Measurements from ENCODE around the gene LSAMP.

Gene LSAMP

GRCh38 chr3:116429479-116430269 is 15.6 kb downstream of the LSAMP start:
- DNase-seq = no peak

- no peak for DNase-seq
Observed at GRCh38 chr3:116426036-116426435, 19.3 kb downstream of the LSAMP start.

- no peak for DNase-seq
Observed at GRCh38 chr3:116425126-116425525, 20.2 kb downstream of the LSAMP start.

- peak; percentile 28 for DNase-seq
Observed at GRCh38 chr3:116423945-116424344, 21.3 kb downstream of the LSAMP start.

- peak; percentile 52 for DNase-seq
Observed at GRCh38 chr3:116423374-116423773, 21.9 kb downstream of the LSAMP start.

GRCh38 chr3:116417151-116417550 is 28.1 kb downstream of the LSAMP start:
- DNase-seq = no peak

GRCh38 chr3:116413319-116413718 is 32.0 kb downstream of the LSAMP start:
- no peak for DNase-seq

- no peak for DNase-seq
Observed at GRCh38 chr3:116408473-116408872, 36.8 kb downstream of the LSAMP start.

GRCh38 chr3:116405231-116405630 is 40.1 kb downstream of the LSAMP start:
- no peak for DNase-seq

- DNase-seq = no peak
Observed at GRCh38 chr3:116399701-116400226, 45.5 kb downstream of the LSAMP start.

- no peak for DNase-seq
Observed at GRCh38 chr3:116394365-116394764, 50.9 kb downstream of the LSAMP start.

- no peak for DNase-seq
Observed at GRCh38 chr3:116393199-116393598, 52.1 kb downstream of the LSAMP start.

GRCh38 chr3:116392291-116392690 is 53.0 kb downstream of the LSAMP start:
- no peak for DNase-seq

- DNase-seq = no peak
Observed at GRCh38 chr3:116391296-116392201, 53.7 kb downstream of the LSAMP start.

GRCh38 chr3:116390318-116390717 is 55.0 kb downstream of the LSAMP start:
- no peak for DNase-seq

GRCh38 chr3:116388867-116389385 is 56.4 kb downstream of the LSAMP start:
- DNase-seq = no peak

GRCh38 chr3:116386168-116386567 is 59.1 kb downstream of the LSAMP start:
- no peak for DNase-seq

- DNase-seq = no peak
Observed at GRCh38 chr3:116384717-116385116, 60.6 kb downstream of the LSAMP start.

- no peak for DNase-seq
Observed at GRCh38 chr3:116378077-116378476, 67.2 kb downstream of the LSAMP start.

GRCh38 chr3:116374901-116375300 is 70.4 kb downstream of the LSAMP start:
- DNase-seq = no peak

- no peak for DNase-seq
Observed at GRCh38 chr3:116367761-116368395, 77.4 kb downstream of the LSAMP start.

- no peak for DNase-seq
Observed at GRCh38 chr3:116356056-116356455, 89.2 kb downstream of the LSAMP start.

- DNase-seq = no peak
Observed at GRCh38 chr3:116354382-116354781, 90.9 kb downstream of the LSAMP start.

Measured in retina (tissue), 1 donor.